ENCODE measurements around the gene FARP1.
"Not testable (repeated sequence)": the region's sequence is repeated elsewhere in the genome, so short reads cannot be mapped to it uniquely, and the experiment has no call there.

FARP1 gene

DNA sequence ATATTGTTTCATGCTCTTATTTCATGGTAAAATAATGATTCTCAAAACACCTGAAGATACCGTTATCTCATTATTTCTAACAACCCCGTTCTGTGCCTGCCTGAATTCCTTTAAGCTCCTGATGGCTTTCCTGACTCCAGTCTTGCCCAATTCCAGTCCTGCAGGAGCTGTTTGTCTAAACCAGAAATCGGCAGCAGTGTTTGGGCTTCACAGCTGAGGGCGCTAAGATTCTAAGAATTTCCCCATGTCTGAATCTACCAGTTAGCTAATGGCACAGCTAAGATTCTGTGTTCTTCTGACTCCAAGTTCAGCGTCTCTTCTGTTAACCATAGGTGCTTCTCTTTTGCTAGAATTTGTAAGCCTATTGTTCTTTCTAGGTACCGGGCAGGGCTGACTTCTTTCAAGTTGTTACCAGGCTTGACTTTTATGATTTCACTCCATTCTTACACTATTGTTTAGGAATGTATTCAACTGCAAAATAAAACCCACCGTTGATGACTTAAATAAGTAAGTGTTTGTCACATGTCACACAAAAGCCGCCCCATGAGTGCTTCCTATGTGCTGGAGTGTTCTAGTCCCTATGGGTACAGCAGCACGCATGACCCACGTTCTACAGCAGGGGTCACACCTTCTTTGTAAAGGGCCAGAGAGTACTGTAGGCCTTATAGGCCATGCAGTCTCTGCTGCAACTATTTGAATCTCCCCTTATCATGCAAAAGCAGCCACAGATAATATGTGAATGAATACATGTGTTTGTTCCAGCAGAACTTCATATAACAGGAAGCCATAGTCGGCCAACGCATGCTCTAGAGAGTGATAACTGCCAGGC is 202.4 kb downstream of the FARP1 start:
- DNase-seq: no peak

DNA sequence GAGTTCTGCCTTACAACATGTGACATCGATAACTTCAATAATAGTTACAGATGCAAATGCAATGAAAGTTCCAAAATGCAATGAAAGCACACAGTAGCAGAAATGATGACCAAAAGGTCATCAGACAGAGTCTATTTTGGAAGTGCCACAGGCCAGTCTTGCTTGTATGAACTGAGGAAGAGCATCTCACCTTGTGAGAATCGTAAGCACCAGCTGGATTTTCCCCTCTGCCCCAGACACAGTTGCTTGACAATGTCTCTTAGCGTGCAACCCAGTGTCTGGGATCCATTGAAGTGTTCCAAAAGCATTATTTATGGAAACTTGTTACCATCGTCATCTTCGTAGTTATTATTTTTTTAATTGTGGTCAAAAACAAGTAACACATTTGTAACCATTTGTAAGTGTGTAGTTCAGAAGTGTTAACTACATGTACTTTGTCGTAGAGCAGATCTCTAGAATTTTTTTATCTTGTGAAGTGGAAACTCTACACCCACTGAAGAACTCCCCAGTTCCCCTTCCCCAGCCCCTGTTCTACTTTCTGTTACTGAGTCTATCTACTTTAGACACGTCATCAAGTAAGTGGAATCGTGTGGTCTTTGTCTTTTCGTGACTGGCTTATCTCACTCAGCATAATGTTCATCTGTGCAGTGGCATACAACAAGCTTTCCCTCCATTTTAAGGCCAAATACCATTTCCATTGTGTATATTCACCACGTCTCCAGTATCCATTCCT is 204.2 kb downstream of the FARP1 start:
- DNase-seq: no peak

DNA sequence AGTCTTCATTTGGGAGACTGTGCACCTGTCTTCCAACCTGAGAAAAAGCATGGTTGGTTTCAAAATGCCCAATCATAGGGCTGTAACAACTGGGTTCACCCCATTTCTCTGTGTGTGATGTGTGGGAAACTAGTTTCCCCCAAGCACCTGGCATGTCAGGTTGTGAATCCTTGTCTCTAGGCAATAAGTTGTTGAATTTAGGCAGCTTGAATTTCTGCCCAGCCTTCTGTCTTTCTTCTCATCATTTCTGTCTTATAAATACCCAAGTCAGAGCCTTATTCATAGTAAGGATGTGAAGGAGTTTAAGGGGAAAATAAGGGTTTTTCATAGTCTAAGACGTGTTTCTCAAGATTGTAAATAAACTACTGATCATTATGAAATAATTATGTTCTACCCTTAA is 204.9 kb downstream of the FARP1 start:
- DNase-seq: no peak

DNA sequence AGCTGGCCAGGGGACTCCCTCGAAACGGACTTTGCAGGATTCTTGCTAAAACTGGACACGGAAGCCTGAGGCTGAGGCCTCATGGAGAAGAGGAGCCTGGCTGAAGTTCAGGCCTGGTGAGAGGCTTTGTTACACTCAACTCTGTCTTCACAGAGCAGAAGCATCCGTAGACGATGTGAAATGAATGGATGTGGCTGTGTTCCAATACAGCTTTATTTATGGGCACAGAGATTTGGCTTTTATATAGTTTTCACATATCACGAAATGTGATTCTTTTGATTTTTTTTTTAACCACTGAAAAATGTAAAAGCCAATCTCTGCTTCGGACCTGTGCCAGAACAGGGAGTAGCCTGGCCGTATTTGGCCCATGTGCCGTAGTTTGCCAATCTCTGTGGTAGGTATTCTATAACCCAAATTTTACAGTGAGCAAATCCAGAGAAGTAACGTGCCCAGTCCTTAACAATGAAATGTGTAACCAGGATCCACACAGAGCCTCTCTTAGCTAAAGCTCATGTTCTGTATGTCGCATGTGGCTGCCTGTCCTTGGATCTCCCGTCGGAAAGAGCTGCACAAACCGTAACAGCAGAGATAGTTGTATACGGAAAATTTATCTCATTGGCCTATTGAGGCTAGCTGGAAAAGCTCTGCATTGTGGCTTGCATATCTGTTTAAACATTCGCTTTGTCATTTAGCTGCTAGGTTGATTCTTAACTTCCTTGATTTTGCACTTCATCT is 205.7 kb downstream of the FARP1 start:
- DNase-seq: no peak

DNA sequence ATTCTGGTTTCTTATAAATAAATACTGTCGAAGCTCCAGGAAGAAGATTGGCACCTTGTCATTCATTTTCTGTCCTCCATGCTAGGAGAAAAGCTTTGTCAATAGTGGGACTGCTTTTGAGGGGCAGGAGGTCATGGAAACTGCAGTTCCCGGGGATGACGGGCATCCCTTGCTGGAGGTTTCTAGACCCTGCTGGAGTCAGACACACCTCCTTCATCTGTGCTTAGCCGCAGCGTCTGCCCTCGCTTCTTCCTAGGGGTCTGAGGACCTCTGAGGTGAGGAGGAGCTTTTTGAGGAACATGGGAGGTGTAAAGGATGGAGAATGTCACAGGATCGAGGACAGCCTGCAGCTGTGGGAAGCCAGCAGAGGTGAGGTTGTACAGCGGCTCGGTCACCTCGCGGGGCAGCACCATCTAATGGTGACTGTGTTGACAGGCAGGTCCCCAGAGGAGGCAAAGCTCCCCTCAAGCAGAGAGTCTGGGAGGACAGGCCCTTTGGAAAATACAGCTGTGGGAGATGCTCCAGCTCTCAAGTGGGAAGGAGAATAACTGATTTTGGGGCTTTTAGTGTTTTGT is 206.9 kb downstream of the FARP1 start:
- no peak for DNase-seq

DNA sequence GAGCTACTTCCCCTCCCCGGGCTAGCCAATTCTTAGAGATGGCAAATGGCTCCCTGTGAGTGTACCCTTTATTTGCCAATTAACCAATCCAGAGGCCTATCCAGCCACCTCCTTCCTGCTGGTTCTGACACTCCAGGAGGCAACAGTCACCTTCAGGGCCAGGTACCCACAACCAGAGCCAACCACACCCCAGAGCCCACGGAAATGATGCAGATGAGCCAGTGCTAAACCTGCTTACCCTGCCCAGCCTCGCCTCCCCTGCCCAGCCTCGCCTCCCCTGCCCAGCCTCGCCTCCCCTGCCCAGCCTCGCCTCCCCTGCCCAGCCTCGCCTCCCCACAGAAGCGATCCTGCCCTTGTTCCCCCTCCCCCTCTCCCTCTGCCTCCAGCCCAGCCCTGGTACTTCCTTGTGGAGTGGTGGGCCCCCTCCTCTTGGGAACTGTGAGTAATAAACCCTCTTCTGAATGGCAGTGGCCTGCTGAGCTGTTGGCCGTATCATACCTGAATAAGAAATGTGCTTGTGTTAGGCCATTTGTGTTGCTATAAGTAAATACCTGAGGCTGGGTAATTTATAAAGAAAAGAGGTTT is 207.9 kb downstream of the FARP1 start:
- DNase-seq: no peak

DNA sequence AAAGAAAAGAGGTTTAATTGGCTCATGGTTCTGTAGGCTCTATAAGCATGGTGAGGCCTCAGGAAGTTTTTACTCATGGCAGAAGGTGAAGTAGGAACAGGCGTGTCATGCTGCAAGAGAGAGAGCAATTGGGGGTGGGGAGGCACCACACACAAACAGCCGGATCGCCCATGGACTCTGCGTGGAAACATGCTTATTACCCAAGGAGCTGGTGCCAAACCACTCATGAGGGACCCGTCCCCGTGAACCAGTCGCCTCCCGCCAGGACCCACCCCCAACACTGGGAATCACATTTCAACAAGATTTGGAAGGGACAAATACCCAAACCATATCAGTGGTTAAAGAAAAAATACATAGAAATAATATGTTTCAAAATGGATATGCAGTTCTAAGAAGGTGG is 208.7 kb downstream of the FARP1 start:
- DNase-seq: no peak

DNA sequence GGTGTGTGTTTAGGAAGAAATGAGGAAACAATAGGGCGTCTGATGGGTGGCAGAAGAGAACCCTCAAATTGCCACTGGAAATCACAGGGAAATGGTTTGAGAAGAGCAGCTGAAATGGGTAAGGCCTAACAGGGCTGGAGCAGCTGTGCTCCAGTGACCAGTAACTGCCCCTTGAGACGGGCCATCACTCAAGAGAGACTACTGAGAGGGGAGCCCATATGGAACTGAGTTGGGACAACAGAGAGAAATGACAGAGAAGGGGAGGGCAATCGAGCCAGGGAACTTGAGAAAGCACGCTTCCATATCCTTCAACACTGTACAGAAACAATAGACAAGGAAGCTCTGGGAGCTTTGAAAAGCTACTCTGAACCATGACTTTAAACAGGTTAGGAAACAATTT is 209.3 kb downstream of the FARP1 start:
- DNase-seq: no peak

DNA sequence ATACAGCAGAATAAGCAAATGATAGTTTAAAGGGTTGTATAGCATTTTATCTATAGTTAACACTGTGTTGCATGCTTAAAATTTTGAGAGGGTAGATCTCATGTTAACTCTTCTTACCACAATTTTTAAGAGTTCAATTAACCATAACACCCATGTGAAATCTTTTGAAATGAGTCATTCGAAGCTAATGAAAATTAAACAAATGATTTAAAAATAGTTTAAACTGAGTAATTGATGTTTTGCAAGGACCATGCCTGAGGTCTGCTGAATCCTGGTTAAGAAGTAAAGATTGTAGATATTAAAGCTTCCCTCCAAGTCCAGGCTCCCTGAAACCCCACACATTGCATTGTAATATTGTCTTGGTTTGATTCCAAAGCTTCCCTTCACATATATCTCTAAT is 210.9 kb downstream of the FARP1 start:
- DNase-seq: no peak

DNA sequence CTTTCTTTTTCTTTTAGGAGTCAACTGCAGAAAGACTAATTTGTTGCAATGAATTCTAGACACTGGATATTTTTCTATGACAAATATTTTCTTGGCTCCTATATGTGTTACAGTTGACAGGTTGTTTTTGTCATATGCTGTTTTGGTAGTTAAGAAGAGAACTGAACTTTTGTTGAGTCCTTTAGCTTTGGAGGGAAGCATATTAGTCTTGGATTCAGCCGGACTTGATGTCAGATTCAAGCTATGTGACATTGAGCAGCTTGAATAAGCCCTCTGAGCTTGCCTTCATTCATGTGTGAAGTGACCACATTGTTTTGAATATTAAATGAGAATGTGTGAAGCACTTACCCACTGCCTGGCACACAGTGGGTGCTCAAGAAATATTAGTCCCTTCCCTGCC is 216.0 kb downstream of the FARP1 start:
- DNase-seq: no peak

DNA sequence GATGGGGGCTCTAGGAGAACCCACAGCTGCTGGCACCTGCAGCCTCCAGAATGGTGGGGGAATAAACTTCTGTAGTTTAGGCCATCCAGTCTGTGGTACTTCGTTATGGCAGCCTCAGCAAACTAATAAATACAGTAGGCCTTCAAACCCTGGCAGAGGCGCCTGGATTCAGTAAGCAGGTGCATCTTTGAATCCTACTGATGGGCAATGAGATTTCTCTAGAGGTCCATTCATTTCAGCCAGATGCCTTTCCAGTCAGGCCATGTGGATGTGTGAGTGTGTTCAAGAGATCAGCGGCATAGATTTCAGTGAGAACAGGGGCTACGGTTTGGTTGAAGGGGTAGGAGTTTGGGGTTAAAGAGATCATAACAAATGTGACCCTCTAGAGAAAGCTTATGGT is 217.7 kb downstream of the FARP1 start:
- no peak for DNase-seq

DNA sequence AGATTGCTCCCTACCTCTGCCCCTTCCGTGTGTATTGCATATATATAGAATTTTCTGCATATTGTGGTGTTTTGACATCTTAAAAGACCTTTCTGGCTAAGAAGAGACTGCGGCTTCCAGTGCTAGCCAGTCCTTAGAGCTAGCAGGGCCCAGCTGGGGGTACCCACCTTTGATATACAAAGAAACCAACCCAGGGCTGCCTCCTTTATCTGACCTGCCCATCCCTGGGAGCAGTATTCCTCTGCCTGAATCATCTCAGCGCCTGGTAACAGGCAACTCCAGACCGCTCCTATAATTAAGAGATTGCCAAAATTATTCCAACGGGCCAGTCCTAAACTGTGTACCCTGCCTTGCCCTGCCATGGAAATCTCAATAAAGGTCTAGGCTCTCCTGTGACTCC is 220.4 kb downstream of the FARP1 start:
- DNase-seq: no peak

DNA sequence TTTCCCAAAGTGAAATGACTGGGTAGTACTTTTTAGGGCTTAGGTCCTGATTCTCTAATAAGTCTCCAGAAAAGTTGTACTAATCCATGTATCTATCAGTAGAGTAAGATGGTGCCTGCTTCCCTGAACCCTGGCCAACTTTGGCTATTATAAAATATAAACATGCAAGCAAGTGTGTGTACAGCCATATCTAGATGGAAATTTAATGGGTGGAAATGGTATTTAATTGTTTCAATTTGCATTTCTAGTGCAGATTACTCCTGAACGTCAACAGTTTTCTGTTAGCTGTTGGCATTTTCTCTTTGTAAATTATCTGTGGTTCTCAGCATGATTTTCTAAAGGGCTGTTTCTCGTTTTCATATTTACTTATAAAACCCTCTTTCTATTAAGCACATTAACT is 221.3 kb downstream of the FARP1 start:
- no peak for DNase-seq

DNA sequence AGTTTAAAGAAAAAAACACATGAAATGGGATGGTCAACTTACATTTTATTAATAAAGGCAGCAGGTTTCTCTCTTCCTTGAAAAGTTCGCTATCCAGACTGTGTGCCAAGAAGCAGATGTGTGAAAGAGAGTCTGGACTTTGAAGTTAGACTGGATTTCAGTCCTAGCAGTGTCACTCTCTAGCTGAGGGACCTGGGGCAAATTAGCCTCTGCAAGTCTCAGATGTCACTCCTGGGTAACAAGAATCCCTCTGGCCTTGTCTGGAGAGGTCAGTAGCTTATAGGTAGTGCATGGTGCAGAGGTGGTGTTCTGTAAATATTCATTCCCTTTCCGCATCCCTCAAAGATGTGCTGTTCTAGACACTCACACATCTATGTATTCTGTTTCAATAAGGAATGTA is 221.8 kb downstream of the FARP1 start:
- DNase-seq: no peak

DNA sequence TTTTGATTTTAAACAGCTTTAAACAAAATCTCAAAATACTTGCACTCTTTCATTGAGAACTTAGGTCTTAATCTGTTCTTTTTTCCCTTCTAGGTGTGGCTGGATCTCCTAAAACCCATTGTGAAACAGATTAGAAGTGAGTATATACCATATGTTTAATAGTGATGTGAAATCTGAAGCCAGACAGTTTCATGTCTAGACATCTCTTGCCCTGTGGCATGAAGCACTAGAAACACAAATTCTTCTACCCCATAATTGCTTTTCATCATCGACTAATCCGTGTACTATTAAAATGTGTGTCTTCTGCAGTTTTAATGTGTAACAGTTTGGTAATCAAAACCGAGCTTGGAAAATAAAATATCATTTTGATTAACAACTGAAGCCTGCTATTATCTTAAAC is 222.4 kb downstream of the FARP1 start:
- DNase-seq: no peak

DNA sequence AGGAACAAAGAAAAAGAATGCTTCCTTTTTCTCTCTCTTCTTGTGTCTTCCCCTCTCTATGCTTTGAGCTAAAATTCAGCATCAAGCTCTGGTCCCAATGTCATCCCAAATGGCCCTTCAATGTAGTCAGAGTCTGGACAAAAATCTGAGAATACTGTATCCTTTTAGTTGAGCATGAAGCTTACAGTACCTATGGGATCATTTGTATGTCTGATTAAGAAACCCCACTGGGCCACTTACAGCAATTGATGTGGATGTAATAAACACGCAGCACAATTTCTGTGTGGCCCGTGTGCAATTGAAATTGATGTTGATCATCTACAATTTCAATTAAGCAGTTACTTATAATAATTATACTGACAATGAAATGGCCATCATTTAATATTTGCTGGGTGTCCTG is 223.1 kb downstream of the FARP1 start:
- no peak for DNase-seq

DNA sequence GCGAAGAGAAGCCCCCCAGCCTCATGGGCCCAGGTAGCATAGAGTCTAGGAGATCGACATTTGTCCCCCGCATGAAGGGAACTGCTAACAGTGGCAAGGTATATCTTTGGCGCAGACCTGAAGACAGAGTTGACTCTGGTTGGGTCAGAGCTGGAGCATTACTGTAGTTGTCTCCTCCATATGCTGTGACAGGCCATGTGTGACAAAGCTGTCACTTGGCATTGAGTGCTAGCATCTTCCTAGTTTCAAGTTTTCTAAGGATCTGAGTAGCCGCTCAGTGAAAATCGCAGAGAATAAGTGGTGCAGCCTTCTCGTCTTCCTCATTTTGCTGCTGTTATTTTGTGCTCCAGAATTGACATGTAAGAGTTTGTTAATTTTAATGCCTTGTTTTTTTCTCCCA is 223.5 kb downstream of the FARP1 start:
- DNase-seq: no peak

DNA sequence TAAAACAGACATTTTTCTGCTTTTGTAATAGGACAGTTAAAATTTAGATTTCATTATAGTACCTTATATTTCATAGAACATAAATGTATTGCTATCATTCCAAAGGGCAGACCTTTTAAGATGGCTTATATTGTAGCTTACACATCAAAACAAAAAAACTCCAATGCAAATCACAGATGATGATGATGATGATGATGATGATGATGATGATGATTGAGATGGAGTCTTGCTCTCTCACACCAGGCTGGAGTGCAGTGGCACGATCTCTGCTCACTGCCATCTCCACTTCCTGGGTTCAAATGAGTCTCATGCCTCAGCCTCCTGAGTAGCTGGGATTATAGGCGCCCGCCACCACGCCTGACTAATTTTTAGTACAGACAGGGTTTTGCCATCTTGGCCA is 224.1 kb downstream of the FARP1 start:
- no peak for DNase-seq

DNA sequence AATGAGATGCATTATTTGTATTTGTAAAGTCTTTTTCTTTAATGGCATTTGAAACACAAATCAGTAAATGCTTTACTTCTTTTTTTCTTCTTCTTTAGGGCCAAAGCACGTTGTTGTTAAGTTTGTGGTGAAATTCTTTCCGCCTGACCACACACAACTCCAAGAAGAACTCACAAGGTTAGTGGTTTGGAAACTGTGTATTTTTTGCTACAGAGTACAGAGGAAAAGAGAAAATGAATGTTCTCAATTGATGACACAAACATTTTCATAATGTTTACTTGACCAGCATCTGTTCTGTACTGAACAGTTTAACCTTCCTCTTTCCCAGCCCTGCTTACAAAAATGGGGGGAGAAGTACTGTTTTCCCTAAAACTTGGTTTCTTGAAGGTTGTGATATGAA is 225.1 kb downstream of the FARP1 start:
- no peak for DNase-seq

DNA sequence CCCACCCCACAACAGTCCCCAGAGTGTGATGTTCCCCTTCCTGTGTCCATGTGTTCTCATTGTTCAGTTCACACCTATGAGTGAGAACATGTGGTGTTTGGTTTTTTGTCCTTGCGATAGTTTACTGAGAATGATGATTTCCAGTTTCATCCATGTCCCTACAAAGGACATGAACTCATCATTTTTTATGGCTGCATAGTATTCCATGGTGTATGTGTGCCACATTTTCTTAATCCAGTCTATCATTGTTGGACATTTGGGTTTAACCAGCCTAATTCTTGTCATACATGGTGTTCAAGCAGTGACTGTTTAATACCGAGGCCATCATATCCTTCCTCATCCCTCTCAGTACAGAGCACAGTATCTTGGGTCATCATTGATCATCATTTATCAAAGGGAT is 226.6 kb downstream of the FARP1 start:
- DNase-seq: not testable (repeated sequence)

DNA sequence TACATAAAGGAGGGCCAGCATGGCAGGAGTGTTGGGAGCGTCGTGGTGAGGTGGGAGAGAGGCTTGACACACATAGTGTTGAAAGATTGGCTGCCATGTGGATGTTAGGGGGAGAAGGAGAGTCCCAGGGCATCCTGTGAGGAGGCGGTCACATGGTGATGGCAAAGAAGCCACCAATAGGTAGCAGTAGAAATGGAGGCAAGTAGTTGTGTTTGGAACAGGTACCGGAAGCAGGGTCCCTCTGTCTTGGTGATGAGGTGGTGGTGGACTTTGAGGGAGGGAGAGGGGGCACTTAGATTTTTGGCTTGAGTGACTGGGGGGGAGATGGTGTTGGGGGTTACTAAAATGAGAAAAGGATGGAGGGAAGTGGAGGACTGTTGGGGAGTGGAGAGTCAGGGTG is 227.4 kb downstream of the FARP1 start:
- no peak for DNase-seq

DNA sequence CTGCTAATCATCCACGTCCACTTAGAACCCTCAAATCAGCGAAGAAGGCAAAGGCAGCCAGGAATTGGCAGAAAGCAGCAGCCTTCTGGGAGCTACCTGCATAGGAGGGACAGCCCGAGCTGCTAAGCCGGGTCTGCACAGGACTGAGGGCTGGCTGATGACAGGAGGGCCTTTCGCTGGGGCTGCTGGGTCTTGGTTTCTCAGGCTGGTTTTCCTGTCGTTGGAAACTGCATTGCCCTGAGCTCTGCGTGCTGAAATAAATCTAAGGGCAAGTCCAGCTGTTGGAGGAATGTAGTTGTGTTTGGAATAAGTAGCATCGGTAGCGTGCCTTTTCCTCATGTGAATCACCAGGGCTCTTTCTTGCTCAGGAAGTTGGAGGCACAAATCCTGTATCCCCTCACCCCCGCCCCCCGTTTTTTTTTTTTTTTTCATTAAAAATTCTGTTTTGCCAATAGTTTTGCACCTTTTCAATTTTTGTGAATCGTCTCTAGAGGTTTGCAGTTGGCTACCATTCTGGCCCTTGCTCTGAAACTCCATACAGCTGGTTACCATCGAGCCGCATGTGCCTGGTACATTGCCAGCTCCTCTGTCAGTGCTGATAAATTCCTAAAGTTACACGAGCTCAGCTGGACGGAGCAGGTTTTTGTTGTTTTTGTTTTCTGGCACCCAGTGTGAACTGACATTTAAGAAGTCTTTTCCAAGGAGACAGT is 228.1 kb downstream of the FARP1 start:
- no peak for DNase-seq

Data from activated CD8-positive, alpha-beta memory T cell treated with anti-CD3 and anti-CD28 coated beads for 24 hours (primary cell).